ENCODE data around the gene METTL5.

METTL5 gene

GRCh38 chr2:169781249-169782013, 43.3 kb downstream of the METTL5 start:
- DNase-seq (ENCODE audit: low read depth in 2 of 2), result no peak

- no peak for DNase-seq (ENCODE audit: low read depth in 2 of 2)
Observed at GRCh38 chr2:169778446-169778845, 46.3 kb downstream of the METTL5 start.

- DNase-seq (ENCODE audit: low read depth in 2 of 2), result no peak
Observed at GRCh38 chr2:169776252-169776761, 48.4 kb downstream of the METTL5 start.

- no peak for DNase-seq (ENCODE audit: low read depth in 2 of 2)
Observed at GRCh38 chr2:169775765-169776164, 48.9 kb downstream of the METTL5 start.

GRCh38 chr2:169775354-169775753, 49.4 kb downstream of the METTL5 start:
- DNase-seq (ENCODE audit: low read depth in 2 of 2), result no peak

- DNase-seq (ENCODE audit: low read depth in 2 of 2), result no peak
Observed at GRCh38 chr2:169772651-169773050, 52.1 kb downstream of the METTL5 start.

- no peak for DNase-seq (ENCODE audit: low read depth in 2 of 2)
Observed at GRCh38 chr2:169771612-169772011, 53.1 kb downstream of the METTL5 start.

- DNase-seq (ENCODE audit: low read depth in 2 of 2), result no peak
Observed at GRCh38 chr2:169771021-169771420, 53.7 kb downstream of the METTL5 start.

- DNase-seq (ENCODE audit: low read depth in 2 of 2), result peak; percentile 15 to 32
Observed at GRCh38 chr2:169768262-169768995, 56.3 kb downstream of the METTL5 start.

- peak; percentile 25 to 45 for DNase-seq (ENCODE audit: low read depth in 2 of 2)
Observed at GRCh38 chr2:169767243-169767888, 57.3 kb downstream of the METTL5 start.

GRCh38 chr2:169765523-169765922, 59.2 kb downstream of the METTL5 start:
- DNase-seq (ENCODE audit: low read depth in 2 of 2), result no peak

- no peak for DNase-seq (ENCODE audit: low read depth in 2 of 2)
Observed at GRCh38 chr2:169761970-169762292, 62.8 kb downstream of the METTL5 start.

Measured in stimulated activated CD4-positive, alpha-beta T cell treated with anti-CD3 and anti-CD28 coated beads, Interleukin-1b, Interleukin-23, amount 100 ng/mL, for 4 hours (primary cell).